ENCODE measurements around the gene SYT9. TPM values are rescaled to one million over a fixed set of nuclear protein-coding genes. Genes with fewer than 3 reads are reported as not detected.

SYT9 gene
- polyA plus RNA-seq, 1 donor = 5.0 TPM

DNA sequence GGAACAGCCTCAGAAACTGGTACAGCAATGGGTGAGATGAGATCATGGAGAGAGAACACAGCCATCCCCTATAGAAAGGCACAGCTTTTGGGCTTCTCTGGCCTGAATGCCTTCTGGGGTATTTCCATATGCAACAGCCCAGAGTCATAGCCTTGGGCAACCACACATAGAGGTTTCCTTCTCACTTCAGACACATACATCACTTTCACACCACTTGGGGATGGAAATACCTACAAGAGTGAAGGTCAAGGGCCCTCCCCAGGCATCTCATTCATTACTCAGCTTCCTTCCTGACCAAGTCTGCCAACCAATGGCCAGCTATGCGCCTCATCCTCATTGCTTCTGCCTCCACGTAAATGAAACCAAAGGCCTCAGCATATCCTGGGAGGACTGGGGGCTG, 215.9 kb downstream of the SYT9 start:
- DNase-seq = no peak

DNA sequence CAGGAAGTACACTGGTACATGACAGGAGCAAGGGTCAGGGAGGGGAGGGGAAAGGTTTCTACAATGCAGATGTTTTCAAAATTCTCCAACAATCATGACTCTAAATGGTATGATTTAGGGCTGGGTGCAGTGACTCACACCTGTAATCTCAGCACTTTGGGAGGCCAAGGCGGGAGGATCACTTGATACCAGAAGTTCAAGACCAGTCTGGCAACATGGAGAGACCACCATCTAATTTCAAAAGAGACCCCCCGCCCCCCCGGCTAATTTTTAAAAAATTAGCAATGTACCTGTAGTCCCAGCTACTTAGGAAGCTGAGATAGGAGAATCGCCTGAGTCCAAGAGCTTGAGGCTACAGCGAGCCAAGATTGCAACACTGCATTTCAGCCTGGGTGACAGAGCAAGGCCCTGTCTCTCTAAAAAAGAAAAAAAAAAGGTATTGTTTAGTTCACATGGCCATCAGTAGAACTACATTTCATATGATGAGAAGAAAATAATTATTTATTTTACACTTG, 217.7 kb downstream of the SYT9 start:
- DNase-seq = no peak

DNA sequence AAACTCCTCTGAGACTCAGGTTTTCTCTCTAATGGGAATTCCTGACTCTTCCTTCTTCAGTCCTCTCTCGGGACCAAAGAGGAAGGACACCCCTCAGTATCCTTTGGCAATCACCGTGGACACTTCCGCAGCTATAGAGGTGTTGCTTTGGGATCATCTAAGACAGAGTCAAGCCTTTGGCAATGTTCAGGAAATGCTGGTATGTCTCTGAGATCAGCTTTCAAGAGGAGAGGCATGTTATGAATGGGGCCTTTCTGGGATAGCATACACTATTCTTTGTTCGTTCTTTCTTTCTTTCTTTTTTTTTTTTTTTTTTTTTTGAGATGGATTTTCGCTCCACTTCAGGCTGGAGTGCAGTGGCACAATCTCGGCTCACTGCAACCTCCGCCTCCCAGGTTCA, 219.4 kb downstream of the SYT9 start:
- no peak for DNase-seq

DNA sequence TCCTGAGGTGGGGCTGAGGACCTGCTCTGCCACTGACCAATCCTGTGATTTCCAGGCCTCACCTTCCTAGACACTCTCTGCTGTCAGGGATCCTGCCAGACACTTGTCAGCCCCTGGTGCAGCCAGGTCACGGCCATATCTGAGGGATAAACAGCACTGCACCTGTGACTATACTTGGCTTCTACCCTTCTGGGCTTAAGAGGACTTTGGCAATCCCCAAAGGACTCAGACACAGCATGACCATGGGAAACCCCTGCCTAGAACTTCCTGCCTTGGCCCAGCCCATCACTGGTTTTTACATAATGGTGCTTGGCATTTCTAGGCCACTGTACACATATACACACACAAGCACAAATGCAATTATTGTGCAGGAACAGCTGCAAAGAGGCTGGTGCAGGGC, 222.0 kb downstream of the SYT9 start:
- DNase-seq = no peak

DNA sequence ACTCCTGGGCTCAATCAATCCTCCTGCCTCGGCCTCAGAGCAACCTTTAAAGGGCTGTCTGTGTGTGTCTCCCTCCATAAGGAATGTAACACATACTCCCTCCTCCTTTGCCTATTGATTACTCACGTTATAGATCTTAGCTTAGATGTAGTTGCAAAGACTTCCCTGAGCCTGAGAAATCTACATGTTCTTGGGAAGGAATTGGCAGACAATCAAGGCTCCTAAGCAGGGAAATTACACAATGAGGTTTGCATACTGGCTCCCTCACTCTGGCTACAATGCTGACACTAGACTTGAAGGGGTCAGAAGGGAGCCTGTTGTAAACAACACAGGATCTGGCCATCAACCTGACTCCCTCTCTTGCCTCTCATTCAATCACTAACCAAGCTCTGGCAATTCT, 228.4 kb downstream of the SYT9 start:
- DNase-seq = no peak

DNA sequence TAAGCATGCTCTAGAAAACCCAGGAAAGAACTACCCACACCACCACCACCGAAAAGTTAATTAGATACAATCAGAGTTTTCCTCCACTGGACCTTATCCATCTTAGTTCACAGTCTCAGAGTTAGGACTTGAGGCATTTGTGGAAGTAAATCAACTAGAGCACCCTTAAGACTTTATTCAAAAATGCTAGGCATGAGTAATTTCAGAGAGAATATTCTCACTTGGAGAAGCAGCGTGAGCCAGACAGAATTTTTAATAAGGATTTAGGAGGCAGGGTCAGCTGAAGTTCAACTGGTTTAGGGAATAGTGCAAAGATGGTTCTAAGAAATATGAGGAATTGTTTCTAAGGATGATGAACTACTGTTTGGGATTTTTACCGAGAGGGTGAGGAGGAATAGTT, 232.4 kb downstream of the SYT9 start:
- no peak for DNase-seq

DNA sequence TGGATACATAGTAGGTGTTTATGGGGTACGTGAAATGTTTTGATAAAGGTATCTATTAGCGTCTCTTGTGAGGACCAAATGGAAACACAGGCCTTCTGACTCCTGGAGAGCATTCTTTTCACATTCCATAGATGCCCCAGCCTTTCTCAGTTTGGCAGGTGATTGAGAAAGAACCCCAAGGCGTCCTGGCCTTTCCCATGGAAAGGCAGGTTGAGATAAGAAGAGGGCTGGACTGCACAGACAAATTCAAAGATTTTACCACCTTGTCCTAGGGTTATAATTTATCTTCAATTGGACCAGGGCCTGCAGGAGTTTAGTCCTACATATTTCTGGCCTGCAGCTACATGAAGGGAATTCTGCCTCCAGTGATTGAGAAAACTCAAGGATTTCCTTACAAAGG, 232.9 kb downstream of the SYT9 start:
- no peak for DNase-seq

DNA sequence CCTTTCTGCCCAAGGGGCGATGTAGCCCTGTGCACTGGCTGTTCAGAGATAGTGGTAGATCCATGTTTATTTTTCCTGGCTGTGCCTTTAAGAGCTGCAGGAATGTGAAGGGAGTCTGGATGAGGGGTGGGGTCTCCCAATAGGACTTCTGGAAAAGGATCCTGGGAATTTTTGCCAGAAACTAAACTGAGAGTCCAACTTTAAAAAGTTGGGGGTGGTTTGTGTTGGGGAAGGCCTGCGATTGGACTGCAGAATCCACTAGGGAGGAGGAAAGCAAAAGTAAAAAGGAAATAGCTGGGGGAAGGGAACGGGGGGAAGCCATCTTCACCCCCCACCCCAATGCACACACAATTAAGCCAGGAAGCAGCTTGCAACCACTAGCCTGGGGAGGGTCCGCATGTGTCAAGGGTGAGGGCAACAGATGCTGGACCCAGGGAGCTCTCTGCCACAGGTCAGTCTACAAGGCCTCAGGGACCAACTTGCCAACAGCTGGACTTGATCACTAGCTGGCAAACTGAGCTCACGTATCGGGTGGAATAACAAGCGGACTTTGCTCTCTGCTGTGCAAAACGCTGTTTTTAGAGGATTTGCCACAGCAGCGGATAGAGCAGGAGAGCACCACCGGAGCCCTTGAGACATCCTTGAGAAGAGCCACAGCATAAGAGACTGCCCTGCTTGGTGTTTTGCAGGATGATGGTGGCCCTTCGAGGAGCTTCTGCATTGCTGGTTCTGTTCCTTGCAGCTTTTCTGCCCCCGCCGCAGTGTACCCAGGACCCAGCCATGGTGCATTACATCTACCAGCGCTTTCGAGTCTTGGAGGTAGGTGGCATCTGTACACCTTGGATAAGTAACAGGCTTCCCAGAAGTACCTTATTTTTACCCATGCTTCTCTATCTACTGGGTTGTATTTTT, 233.7 kb downstream of the SYT9 start, which contains the start of gene OLFML1:
OLFML1 (plus strand) TSS at position 321 of the 912 bp plus-strand sequence; CDS start at position 691, 370 bp downstream.
- DNase-seq = peak; percentile 55

DNA sequence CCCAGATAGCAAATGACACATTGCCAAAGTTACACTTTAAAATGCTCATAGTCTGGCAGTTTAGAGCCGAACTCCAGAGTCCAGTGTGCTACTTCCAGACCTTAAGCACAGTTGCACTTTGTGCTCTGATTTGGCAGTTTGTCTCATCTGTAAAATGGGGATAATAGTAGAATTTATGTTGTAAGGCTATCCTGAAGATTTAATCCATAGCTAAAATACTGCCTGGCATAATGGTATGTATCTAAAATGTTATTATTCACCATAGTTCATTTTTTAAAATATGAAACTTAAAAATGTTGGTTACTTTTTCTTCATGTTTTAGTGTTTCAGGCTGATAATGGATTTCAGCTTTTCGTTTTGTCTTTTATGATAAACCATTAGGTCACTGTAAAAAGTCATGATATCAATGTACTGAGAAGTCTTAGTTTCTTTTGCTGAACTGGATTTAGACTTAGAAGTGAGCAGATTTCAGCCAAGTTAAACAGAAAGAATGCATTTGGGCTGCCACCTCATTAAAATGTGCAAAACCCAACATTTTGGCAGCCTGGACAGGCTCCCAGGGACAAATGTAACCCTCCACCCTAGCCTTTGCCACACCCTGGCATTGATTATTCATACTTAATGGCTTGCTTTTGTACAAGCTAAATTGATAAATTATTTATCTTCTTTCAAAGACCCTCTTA, 234.5 kb downstream of the SYT9 start:
- DNase-seq = no peak

DNA sequence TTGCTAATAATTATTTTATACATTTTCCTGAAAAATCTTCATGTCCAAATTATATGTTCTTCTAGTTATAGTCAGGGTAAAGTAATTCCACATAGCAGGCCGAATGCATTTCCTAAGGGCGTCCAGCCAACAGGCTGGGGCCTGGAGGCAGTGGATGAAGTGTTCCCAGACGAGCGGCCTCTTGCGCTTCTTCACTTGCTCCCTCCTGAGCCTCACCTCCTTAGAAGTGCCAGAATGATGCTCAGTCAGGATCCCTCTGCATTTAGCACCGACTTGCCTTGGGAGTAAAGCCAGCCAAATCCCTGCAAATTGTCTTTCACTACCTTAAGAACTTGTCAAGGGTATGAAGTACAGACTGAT, 235.1 kb downstream of the SYT9 start:
- DNase-seq = no peak

DNA sequence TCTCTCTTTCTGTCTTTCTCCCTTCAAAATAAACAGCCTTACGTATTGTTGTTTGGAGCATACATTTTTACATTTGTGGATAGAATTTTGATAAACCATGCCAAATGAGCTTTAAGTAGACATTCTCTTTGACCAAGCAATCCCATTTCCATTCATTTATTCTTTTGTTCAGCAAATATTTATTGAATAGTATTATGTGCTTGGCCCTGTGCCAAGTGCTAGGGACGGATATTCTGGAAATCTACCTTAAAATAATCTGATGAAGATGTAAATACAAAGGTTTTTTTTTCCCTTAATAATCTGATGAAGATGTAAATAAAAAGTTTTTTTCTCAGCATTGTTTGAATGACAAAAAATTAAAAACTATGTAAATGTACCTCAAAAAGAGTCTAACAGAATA, 235.7 kb downstream of the SYT9 start:
- no peak for DNase-seq

DNA sequence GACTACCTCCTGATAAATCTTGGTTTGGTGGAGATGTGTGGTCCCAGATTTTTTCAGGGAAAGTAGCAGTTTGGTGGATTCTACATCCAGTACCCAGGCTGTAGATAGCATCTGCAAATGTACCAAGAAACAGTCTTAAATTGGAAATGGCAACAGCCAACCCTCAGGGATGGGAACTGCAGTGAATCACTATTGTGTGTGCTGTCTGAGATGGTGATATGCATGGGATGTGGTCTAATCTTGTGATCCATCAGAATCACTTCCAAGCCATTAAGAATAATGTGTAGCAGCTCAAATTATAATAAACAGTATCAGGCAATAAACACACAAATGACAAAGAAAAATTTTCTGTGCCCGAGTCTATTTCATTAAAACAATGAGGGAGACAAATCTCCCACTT, 237.0 kb downstream of the SYT9 start:
- DNase-seq = no peak

DNA sequence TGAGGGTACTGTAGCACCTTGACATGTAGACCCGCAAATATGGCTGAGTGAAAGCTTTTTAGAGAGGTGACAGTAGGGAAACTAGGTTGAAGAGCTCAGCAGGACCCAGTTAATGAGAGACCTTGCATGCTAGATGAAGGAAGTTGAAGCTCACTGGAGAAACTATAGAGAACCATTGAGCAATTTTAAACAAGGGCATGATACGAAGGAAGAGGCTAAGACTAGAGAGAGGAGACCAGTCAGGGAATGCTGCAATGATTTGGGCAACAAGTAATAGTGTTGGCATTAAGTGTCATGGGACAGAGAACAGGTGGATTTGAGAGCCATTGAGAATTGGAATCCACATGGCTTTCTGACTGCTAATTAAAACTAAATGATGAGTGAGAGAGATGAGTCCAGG, 237.7 kb downstream of the SYT9 start:
- no peak for DNase-seq

DNA sequence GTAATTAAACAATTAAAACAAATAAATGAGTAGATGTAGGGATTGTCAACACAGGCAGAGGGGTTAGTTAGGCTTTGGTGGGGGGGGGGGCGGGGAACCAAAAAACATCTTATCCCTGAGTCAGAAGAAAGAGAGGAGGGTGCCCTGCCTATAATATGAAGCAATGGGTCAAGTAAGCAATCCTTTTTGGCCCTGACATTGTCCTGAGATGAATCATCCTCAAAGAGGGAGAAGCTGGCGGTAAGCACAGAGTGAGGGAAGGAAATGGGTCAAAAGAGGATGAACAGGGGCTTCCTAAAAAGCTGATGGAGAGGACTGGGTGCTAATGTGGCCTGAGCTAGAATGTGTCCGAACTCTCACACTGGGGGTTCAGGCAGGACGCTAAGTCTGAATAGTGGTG, 238.3 kb downstream of the SYT9 start:
- DNase-seq = no peak

DNA sequence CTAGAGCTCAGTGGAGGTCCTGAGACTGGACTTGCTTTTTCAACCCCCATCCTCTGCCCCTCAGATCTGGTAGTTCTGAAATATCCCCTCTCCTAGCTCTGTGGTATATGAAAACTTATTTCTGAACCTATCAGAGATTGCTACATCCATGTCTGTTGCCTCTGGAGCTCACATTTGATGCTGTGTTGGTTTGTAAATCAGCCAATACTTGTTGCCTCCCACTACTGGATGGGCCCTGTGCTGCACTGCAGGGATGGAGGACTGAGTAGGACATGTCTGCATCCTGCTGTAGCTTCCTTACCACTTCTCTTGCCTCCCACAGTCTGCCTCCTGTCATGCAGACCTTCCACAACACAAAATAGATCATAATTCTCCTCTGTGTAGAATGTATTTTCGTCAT, 238.8 kb downstream of the SYT9 start:
- no peak for DNase-seq

DNA sequence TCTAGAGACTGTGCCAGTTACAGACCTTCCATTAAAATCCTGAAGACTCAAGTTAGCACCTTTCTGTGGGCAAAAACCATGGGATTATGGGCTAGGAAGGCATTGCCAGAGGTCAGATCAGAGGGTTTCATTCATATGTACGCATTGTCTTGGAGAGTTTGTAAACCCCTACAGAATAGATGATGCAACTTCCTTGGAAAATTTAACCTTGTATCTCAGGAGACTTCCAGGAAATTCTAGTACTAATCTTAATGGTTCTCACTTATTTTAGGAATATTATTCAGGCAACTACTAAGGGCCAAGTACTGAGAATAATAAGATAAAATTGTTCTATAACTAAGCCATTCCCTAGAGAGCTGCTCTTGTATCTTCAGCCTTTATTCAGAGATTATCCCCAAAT, 240.5 kb downstream of the SYT9 start:
- no peak for DNase-seq

DNA sequence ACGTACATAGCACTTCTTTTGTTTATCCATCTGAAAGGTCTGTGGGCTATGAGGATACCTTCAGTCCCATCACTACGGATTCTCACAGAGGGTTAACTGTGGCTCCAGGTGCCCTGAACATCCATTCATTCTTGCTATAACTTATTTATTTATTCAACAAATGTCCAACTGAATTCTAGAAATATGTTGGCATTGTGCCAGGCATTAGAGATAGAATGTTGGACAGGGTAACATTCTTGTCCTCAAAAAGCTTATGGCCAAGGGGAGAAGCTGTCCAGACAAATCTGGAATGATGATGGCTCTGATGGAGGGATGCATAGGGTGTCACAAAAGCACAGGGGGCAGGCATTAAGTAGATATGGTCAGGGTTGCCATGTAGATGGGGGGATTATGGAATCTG, 242.0 kb downstream of the SYT9 start:
- no peak for DNase-seq

DNA sequence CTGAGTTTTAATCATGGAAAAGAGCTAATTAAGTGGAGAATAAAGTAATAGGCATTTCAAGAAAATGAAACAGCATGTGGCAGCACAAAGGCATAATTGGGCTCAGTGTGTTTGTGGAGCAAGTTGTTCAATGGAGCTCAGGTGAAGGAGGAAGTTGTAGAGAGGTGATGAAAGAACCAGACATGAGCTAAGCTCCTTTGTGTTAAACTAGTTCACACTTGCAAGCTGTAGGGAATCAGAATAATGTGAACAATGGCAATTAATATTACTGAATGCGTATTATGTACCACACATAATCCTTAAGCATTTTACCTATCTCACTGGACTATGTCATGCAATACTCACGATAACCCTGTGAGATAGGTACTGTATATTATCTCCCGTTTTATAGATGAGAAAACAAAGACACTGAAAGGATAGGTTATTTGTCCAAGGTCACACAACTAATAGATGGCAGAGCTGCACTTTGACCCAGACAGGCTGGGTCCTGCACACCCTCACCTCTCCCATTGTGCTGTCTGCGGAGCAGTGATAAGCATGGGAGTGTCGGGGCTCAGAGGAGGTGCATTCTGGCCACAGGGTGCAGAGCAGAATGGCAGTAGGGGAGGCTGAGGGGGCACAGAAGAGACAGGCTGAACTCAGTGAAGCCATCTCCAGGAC, 242.5 kb downstream of the SYT9 start:
- no peak for DNase-seq

DNA sequence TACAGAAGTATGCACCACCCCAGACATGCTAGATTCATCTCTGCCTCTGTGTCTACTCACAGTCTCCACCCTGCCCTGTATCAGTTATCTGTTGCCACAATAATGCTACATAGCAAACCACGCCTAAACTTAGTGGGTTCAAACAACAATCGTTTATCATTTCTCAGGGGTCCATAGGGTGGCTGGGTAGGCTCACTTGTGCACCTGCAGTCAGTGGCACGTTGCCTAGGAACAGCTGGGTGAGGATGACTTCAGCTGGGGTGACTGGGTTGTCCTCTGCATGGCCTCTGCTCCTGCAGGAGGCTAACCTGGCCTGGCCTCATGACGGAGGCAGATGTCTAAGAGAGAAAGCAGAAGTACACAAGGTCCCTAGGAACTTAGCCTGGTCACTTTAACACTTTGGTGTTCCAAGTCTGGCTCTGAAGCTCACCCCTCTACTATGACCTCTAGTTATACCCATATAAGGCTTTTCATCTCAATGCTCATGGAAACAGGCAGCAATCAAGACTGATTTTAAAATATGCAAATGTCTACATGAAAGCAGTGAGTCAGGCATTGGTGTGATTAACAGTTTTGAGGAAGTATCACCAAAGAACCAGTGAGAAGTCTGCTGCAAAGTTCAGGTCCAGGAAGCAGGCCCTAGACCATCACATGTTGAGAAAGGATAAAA, 244.3 kb downstream of the SYT9 start:
- no peak for DNase-seq

DNA sequence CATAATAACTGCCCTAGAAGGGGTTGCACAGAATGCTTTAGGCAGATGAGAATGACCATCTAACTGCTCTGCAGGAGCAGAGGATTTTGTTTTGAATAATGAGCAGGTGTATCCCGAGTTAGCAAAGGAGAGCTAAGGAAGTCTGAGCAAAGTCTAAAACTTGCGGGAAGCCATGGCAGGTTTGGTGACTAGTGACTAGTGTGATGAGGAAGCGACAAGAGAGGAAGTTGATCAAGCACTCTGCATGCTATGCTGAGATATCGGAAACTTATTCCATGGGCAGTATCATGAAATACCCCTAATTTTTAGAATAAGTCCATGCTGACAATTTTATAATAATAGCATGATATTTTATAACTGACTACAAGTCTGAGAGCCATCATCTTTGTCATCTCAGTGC, 246.5 kb downstream of the SYT9 start:
- no peak for DNase-seq

DNA sequence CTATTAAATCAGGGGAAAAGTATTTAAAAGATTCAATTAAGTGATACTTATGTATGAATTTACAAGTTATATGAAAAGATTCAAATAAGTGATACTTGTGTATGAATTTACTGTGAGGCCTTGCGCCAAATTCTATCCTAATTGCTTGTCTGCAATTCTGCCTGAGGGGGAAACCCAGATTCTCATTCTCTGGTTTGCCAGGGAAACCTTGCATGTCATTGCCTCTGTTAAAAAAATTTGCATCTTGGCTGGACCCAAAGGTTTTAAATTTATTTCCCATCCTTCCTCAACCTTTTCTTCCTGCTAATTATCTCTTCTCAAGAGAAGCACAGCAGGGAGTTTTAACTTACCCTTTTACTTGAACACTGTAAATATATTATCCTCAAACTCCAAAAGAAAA, 247.4 kb downstream of the SYT9 start:
- no peak for DNase-seq

DNA sequence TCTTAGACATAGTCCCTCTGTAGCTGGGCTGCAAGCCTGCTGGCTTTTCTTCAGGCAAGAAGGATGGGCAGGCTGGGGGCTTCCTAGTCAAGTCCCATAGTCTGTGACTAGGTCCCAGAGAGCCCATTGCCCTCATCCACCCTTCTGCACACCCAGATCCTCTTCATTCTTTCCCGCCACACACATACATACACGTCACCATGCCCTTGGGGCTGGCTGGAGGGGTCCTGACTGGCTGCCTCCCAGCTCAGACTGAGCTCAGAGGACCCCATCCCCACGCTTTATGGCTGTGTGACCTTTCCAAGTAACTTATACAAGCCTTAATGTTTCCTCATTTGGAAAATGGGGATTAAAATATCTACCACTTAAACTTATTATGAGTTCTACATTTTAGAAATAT, 248.5 kb downstream of the SYT9 start:
- DNase-seq = no peak
